GM21737 (cell line): ENCODE results near the gene GALNT10.
"Not testable (repeated sequence)": the region's sequence is repeated elsewhere in the genome, so short reads cannot be mapped to it uniquely, and the experiment has no call there.

ENCODE experiments used
- ATAC-seq: cut with Tn5 transposase; IDR thresholded peaks from one replicate; pipeline ENCODE4 v1.9.1; 2021; ENCODE audit warnings: mild to moderate bottlenecking, moderate library complexity; ENCODE audit not compliant: unreplicated experiment

The GALNT10 gene

GRCh38 chr5:154346427-154346826, 155.9 kb downstream of the GALNT10 start:
- no peak for ATAC-seq

GRCh38 chr5:154349626-154350264, 159.2 kb downstream of the GALNT10 start:
- no peak for ATAC-seq

GRCh38 chr5:154351141-154351540, 160.6 kb downstream of the GALNT10 start:
- ATAC-seq: no peak

GRCh38 chr5:154351566-154351965, 161.0 kb downstream of the GALNT10 start:
- ATAC-seq: no peak

- no peak for ATAC-seq
These were observed 162.5 kb downstream of the GALNT10 start for GRCh38 chr5:154352960-154353548.

GRCh38 chr5:154355129-154355611, 164.6 kb downstream of the GALNT10 start:
- ATAC-seq: no peak

- no peak for ATAC-seq
These were observed 165.6 kb downstream of the GALNT10 start for GRCh38 chr5:154356020-154356655.

- ATAC-seq: no peak
These were observed 166.4 kb downstream of the GALNT10 start for GRCh38 chr5:154356958-154357357.

GRCh38 chr5:154358516-154359220, 168.1 kb downstream of the GALNT10 start:
- no peak for ATAC-seq

GRCh38 chr5:154359221-154359573, 168.7 kb downstream of the GALNT10 start:
- no peak for ATAC-seq

- ATAC-seq: not testable (repeated sequence)
These were observed 169.7 kb downstream of the GALNT10 start for GRCh38 chr5:154360241-154360640.

GRCh38 chr5:154363411-154363810, 172.9 kb downstream of the GALNT10 start:
- ATAC-seq: no peak

GRCh38 chr5:154364771-154365170, 174.2 kb downstream of the GALNT10 start:
- ATAC-seq: no peak

GRCh38 chr5:154365823-154366222, 175.3 kb downstream of the GALNT10 start:
- ATAC-seq: no peak

GRCh38 chr5:154366353-154366752, 175.8 kb downstream of the GALNT10 start:
- no peak for ATAC-seq

GRCh38 chr5:154367101-154367500, 176.6 kb downstream of the GALNT10 start:
- no peak for ATAC-seq

- no peak for ATAC-seq
These were observed 177.7 kb downstream of the GALNT10 start for GRCh38 chr5:154368041-154368800.

GRCh38 chr5:154369682-154370081, 179.1 kb downstream of the GALNT10 start:
- ATAC-seq: no peak

- no peak for ATAC-seq
These were observed 179.6 kb downstream of the GALNT10 start for GRCh38 chr5:154370119-154370518.

- no peak for ATAC-seq
These were observed 180.3 kb downstream of the GALNT10 start for GRCh38 chr5:154370813-154371212.

- ATAC-seq: no peak
These were observed 181.2 kb downstream of the GALNT10 start for GRCh38 chr5:154371687-154372086.
